Limb (tissue), 2 donors: Measurements from ENCODE around the gene HNRNPU.

Experiments
- DNase-seq, 2 donors: peaks; one replicate each; pipeline ENCODE4 v3.0.0-alpha.2; 2016; ENCODE audit errors: extremely low spot score in 2 of 2

The HNRNPU gene

GRCh38 chr1:244862699-244863490 is 1.4 kb downstream of the HNRNPU start:
- DNase-seq, result peak; percentile 88 to 98

- DNase-seq, result no peak
Measured at GRCh38 chr1:244862354-244862698, 2.0 kb downstream of the HNRNPU start.

- no peak for DNase-seq
Measured at GRCh38 chr1:244861683-244862082, 2.7 kb downstream of the HNRNPU start.

GRCh38 chr1:244860914-244861610 is 3.3 kb downstream of the HNRNPU start:
- no peak for DNase-seq

- DNase-seq, result no peak
Measured at GRCh38 chr1:244860078-244860477, 4.3 kb downstream of the HNRNPU start.

- no peak for DNase-seq
Measured at GRCh38 chr1:244858357-244858756, 6.0 kb downstream of the HNRNPU start.

- no peak for DNase-seq
Measured at GRCh38 chr1:244857761-244858160, 6.6 kb downstream of the HNRNPU start.

- DNase-seq, result no peak
Measured at GRCh38 chr1:244854865-244855578, 9.3 kb downstream of the HNRNPU start.

- DNase-seq, result no peak
Measured at GRCh38 chr1:244854166-244854565, 10.2 kb downstream of the HNRNPU start.

GRCh38 chr1:244852694-244853093 is 11.6 kb downstream of the HNRNPU start:
- DNase-seq, result no peak

GRCh38 chr1:244851546-244852231 is 12.7 kb downstream of the HNRNPU start:
- no peak for DNase-seq

GRCh38 chr1:244850896-244851295 is 13.4 kb downstream of the HNRNPU start:
- no peak for DNase-seq

GRCh38 chr1:244850099-244850852 is 14.1 kb downstream of the HNRNPU start:
- DNase-seq, result no peak

GRCh38 chr1:244849189-244849866 is 15.0 kb downstream of the HNRNPU start:
- DNase-seq, result no peak

GRCh38 chr1:244846653-244847052 is 17.7 kb downstream of the HNRNPU start:
- no peak for DNase-seq

GRCh38 chr1:244844155-244845121 is 19.9 kb downstream of the HNRNPU start:
- no peak for DNase-seq

GRCh38 chr1:244843148-244843978 is 21.0 kb downstream of the HNRNPU start:
- DNase-seq, result no peak

- no peak for DNase-seq
Measured at GRCh38 chr1:244841273-244841927, 22.9 kb downstream of the HNRNPU start.
